ENCODE data around the gene NFIB. TPM values are rescaled to one million over a fixed set of nuclear protein-coding genes. Genes with fewer than 3 reads are reported as not detected.

The NFIB gene
- total and polyA plus RNA-seq, 2 of the 4 experiments (the other 2 are of a cell fraction), result 1.4 to 2.0 TPM

DNA sequence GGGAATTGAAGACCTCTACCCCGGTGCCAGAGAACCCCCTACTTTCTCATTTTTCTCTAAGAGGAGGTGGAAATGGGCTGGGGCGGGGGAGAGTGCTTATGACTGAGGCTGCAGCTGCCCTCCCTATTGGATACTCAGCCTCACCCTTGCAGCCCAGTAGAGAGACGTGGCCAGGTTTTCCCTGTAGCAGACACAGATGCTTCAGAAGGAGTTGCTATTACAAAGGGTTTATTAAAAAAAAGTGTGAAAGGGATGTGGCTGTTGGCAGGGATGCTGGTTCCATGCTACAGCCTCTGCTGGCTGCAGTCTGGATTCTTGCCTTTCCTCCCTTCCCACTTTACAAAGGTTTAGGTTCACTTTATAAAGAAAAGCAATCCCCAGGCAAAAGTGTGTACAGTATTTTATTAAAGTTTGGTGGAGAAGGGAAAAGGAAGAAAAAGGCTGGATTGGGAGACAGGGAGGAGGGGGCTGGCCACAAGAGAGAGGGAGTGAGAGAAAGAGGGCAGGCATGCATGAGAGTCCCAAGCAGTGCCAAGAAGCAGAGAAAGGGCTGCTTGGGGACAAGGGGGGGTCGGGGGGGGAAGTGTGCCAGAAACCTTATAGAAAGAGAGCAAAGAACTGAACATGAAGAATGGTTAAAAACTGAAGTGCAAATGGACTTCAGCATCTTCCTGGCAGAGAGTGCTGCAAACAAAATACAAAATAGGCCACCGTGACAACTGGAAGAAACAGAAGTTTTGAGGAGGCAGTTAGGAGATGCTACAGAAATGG lies 29.5 kb upstream of the NFIB start:
- H2BK15ac ChIP-seq (ENCODE audit: low read depth, low read length), result no peak overlapping the region
- no peak overlapping the region for H3K4me2 ChIP-seq (ENCODE audit: low read depth, low read length)
- no peak overlapping the region for H3K4ac ChIP-seq (ENCODE audit: low read depth, low read length)
- ChIA-PET CTCF (no interaction called here), POLR2A (ENCODE audit: unreplicated experiment) (no interaction called here)
- no peak overlapping the region for H3K14ac ChIP-seq (replicated peaks; ENCODE audit: low read depth, low read length)
- no peaks in the 10 kb centered on the region; the same call in 1 of the 2 replicates for H4K20me1 ChIP-seq (ENCODE audit: insufficient read depth, low read length)
- WGBS, 2 experiments (ENCODE audit: extremely low coverage in 2 of 2, insufficient read length in 1 of 2), result no CpG with 5 or more reads among the region's 5 CpGs
- peaks cover 93% of the 10 kb centered on the region for H3K27me3 ChIP-seq (ENCODE audit: control insufficient read depth, insufficient read depth, low read length)
- H2BK5ac ChIP-seq (ENCODE audit: low read depth, low read length, poor library complexity, severe bottlenecking), result no peak overlapping the region
- no peaks in the 10 kb centered on the region for H3K36me3 ChIP-seq (ENCODE audit: control insufficient read depth, insufficient read depth, low read length)
- H2BK20ac ChIP-seq (ENCODE audit: low read depth, low read length), result no peak overlapping the region
- no peak overlapping the region for H4K91ac ChIP-seq (ENCODE audit: insufficient read depth, low read depth, low read length)
- no peaks in the 10 kb centered on the region for H3K9me1 ChIP-seq (ENCODE audit: insufficient read depth, low read length)
- H2AFZ ChIP-seq (replicated peaks; ENCODE audit: low read length, poor library complexity), result no peak overlapping the region
- peaks cover 2% of the 10 kb centered on the region; the same call in 1 of the 2 replicates for H3K4me1 ChIP-seq (ENCODE audit: control insufficient read depth, insufficient read depth, low read length)
- no peak overlapping the region for H4K8ac ChIP-seq (ENCODE audit: low read depth in 2 of 2, low read length in 2 of 2)
- H3K56ac ChIP-seq (ENCODE audit: extremely low read depth, insufficient read depth, low read length), result no peak overlapping the region
- TF ChIP-seq, protein P1, sequence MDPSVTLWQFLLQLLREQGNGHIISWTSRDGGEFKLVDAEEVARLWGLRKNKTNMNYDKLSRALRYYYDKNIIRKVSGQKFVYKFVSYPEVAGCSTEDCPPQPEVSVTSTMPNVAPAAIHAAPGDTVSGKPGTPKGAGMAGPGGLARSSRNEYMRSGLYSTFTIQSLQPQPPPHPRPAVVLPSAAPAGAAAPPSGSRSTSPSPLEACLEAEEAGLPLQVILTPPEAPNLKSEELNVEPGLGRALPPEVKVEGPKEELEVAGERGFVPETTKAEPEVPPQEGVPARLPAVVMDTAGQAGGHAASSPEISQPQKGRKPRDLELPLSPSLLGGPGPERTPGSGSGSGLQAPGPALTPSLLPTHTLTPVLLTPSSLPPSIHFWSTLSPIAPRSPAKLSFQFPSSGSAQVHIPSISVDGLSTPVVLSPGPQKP (IDR thresholded peaks at IDR 0.05; ENCODE audit: borderline replicate concordance, low read depth, low read length), result no peak
- TF ChIP-seq CEBPB (IDR thresholded peaks at IDR 0.05; ENCODE audit: low read depth, low read length) (no peak), NFE2L2 (IDR thresholded peaks at IDR 0.05; ENCODE audit: low read depth, low read length) (no peak), RAD21 (IDR thresholded peaks at IDR 0.05; ENCODE audit: low read length) (no peak), MXI1 (IDR thresholded peaks at IDR 0.05; ENCODE audit: borderline replicate concordance, low read depth, low read length) (no peak), MAFK (IDR thresholded peaks at IDR 0.05; ENCODE audit: low read depth, low read length) (no peak), CHD1 (IDR thresholded peaks at IDR 0.05; ENCODE audit: low read depth, low read length) (no peak), RFX5 (IDR thresholded peaks at IDR 0.05; ENCODE audit: low read depth, low read length) (no peak), FOS (IDR thresholded peaks at IDR 0.05; ENCODE audit: low read depth, low read length) (no peak), BHLHE40 (IDR thresholded peaks at IDR 0.05; ENCODE audit: low read depth, low read length) (no peak)
- BruUV-seq (replicated peaks), result no TSS peak
- no peak overlapping the region for H3K9ac ChIP-seq (ENCODE audit: low read depth, low read length)
- ATAC-seq (ENCODE audit: low read depth), result no peak
- H3K27ac ChIP-seq (ENCODE audit: insufficient read depth, low read length), result no peak overlapping the region
- intact Hi-C loops (cut with micrococcal nuclease), result no loop called here
- DNase-seq, result no peak
- H2AK5ac ChIP-seq (ENCODE audit: low read depth, low read length), result no peak overlapping the region
- in situ Hi-C loops (cut with MboI; ENCODE audit: low sequenced_read_pairs), result no loop called here
- no peak overlapping the region for H3K4me3 ChIP-seq (ENCODE audit: insufficient read depth, low read depth, low read length)
- peaks cover 10% of the 10 kb centered on the region; the same call in 1 of the 2 replicates for H3K9me3 ChIP-seq (ENCODE audit: control insufficient read depth, insufficient read depth, low read length)
- dilution Hi-C loops (cut with HindIII; ENCODE audit: low sequenced_read_pairs, unreplicated experiment), result no loop called here
- H2AK9ac ChIP-seq (replicated peaks; ENCODE audit: low read depth, low read length, poor library complexity), result no peak overlapping the region
- no peaks in the 10 kb centered on the region for H3K79me1 ChIP-seq (ENCODE audit: low read depth in 1 of 2, low read length in 2 of 2)
- H3K18ac ChIP-seq (ENCODE audit: low read depth, low read length), result no peak overlapping the region
- H2BK120ac ChIP-seq (ENCODE audit: low read depth, low read length), result no peak overlapping the region
- no peak overlapping the region for H3K23ac ChIP-seq (ENCODE audit: low read depth, low read length)
- no peak overlapping the region for H4K5ac ChIP-seq (ENCODE audit: low read depth, low read length)
